Lung microvascular endothelial cell (primary cell): Measurements from ENCODE around the gene FAXDC2. TPM values are rescaled to one million over a fixed set of nuclear protein-coding genes. Genes with fewer than 3 reads are reported as not detected.
A peak's percentile ranks its signal among the peaks of the same experiment; 100 is the strongest.

Experiments
- DNase-seq, 2 donors: peaks; one replicate each; pipeline versions ENCODE4 v3.0.0 to v3.0.0-alpha.2; 2010; ENCODE audit warnings: low read depth in 2 of 2
- total RNA-seq: library from RNA; depleted of rRNA; stranded (reverse); fragments of >200 nt; gene quantifications from 2 replicates; pipeline ENCODE4 v1.2.1, GENCODE V29; 2014

Gene FAXDC2
- total RNA-seq: 5.9 and 15.3 TPM in 2 replicates

GRCh38 chr5:154850255-154851062, at the start of gene FAXDC2:
Gene FAXDC2 (minus strand): TSS chr5:154850603. CDS start chr5:154838178, 12,425 bp downstream.
- DNase-seq: peak; percentile 77 to 90

DNA sequence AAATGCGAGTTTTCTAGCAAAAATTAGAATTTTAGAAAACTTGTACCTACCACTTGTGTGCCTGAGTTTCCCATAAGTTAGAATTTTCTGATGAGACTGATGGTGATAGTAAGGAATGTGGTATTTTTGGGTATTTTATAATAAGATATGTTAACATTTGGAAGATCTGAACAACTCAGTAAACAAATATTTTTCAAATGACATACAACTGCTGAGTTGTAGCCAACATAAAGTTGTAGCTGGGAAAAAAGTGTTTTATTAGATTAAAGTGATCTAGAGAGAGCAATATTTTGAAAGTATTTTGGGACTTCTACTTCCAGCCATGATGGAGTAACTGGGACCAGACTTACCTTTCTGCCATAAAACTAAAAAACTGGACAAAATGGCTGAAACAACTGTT, 49.7 kb upstream of the FAXDC2 start:
- no peak for DNase-seq

GRCh38 chr5:154899151-154899816, 48.9 kb upstream of the FAXDC2 start:
- no peak for DNase-seq

DNA sequence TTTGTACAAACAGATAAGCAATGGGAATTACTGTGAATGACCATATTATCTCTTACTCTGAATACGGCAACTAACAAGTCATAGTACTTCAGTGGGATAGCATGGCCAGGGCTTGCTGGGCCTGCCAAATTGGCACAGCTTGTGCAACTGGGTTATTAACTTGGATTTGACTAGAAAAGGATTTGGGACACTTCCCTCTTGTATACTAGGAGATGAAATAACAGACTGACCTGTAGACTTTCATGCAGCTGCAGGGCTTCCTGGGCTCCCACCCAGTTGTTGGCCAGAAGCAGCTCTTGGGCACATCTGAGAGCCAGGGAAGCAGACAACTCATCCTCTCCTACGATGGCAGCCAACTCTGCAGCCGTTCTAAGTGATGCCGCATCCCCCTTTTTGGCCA, 47.8 kb upstream of the FAXDC2 start:
- no peak for DNase-seq

DNA sequence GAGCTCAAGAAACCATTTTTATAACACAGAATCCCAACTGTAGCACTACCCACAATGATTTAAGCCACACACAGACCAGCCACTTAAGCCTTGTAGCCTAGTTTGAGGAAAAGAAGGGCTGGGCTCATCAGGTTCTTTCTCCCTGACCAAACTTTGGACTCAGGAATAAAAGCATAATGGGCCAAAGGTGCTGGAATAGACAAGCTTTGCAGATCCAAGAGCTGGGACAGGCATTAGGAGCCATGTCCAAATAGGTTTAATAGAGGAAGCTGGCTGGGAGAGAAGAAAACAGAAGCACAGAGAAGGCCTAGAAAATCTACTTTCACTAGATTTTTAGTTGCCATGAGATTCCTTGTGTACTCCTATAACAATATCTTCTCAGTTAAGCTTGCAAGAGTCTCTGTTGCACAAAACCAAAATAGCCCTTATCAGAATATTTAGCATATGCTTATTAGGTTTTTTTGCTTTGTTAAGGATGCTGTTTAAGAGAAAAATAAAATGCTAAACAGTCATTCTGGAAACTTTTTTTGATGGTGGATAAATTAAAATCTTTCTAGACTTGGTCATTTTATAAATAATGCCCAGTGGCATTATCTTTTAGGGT, 46.3 kb upstream of the FAXDC2 start:
- DNase-seq: no peak

DNA sequence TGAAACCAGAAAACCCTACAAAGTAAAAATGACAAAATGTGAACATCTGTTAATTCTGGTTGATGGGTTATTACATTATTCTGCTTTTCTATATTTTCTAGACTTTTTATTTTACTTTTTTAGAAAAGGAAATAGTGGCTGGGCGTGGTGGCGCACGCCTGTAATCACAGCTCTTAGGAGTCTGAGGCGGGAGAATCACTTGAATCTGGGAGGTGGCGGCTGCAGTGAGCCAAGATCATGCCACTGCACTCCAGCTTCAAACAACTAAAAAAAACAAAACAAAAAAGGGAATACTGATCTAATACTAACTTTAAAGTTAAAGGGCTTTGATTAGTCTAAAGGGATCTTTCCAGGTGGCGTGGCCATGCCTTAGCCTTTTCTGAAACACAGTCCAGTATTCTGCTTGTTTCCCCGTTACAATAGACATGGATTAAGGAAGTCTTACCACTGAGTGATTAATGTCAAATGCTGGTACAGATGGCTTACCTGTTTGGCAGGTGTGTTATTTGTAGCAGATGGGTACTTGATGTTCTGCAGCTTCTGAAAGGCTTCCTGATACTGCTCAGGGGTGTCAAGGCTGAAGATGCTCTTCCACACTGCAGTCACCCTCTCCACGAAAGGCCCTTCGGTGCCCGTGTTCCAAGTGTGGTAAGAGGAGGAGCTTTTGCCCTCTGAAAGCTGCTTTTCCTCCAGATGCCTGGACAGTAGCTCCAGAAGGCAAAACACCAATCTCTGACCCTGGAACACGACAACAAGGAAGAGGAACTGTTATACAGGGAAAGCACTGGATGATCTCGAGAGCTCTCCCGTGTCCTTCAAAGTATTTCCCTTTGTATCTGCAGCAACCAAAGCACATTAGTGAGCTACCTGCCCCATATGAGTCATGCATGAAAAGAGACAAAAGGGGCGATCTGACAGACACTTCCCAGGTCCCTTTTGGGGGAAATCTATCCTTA, 45.5 kb upstream of the FAXDC2 start:
- no peak for DNase-seq

- DNase-seq: no peak
Measured at GRCh38 chr5:154893381-154893780, 43.0 kb upstream of the FAXDC2 start.

DNA sequence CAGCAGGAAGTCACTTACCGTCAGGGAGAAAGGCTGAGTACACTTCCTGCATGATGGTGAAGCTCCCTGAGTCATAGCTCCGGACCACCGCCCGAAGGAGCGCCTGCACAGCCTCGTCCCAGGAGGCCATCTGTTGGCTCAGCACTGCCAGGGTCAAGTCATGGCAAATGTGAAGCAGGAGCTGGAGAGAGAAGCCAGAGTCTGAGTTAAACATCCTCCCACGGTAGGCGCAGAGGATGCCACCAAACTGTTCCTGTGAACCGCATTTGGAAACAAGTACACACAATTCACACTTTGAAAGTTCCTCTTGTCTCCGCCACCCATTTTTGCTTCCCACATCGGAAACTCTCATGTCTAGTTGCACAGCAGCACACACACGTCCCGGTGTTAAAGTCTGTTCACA, 42.0 kb upstream of the FAXDC2 start:
- DNase-seq: peak in 1 of 2 donors; percentile 73

- DNase-seq: no peak
Measured at GRCh38 chr5:154885439-154885838, 35.0 kb upstream of the FAXDC2 start.

DNA sequence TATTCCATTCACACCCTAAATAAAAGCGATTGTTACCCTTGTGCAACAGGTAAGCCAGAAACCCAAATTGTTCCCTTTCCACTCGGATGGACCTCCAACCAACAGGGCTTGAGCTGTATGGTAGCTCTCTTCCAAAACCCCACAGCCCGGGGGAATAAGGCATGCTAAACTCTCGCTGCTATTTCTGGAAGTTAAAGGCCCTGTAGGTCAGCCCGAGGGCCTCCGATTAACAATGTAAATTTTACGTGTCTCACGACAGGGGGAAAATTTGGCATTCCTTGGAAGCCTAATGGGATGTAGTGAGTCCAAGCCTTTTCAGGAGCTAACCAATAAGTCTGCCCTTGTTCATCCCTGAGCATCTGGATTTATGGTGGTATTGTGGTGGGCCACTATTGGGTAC, 34.0 kb upstream of the FAXDC2 start:
- DNase-seq: no peak

GRCh38 chr5:154881986-154882385, 31.6 kb upstream of the FAXDC2 start:
- DNase-seq: peak; percentile 69 to 70

DNA sequence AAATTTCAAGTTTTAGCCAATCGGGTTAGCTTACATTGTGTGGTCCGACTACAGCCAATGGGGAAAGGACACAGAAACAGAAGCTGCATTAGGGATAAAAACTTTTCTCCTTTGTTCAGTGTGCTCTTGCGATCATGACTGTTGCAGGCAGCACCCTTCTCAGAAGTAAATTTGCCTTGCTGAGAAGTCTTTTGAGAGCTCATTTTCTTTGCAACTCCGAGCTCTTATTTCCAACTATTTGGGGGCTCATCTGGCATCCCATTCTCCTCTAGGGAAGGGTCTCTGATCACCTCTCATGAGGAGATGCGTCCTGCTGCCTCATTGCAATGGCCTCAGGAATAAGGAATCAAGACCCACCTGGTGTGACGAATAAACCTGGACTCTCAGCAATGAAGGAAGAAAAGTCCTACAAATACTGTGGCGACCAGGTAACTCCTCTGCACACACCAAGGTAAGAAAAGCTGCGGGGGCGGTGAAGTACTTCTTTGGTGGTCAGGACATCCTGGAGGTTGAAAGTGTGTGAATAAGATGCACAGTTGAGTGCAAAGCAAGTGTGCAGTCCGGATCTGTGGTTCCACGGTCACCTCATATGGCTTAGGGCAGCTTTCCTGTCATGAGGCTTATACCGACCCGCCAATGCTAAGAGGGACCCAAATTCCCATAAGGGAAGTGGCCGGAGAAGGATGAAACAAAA, 28.4 kb upstream of the FAXDC2 start:
- peak; percentile 9 to 19 for DNase-seq

DNA sequence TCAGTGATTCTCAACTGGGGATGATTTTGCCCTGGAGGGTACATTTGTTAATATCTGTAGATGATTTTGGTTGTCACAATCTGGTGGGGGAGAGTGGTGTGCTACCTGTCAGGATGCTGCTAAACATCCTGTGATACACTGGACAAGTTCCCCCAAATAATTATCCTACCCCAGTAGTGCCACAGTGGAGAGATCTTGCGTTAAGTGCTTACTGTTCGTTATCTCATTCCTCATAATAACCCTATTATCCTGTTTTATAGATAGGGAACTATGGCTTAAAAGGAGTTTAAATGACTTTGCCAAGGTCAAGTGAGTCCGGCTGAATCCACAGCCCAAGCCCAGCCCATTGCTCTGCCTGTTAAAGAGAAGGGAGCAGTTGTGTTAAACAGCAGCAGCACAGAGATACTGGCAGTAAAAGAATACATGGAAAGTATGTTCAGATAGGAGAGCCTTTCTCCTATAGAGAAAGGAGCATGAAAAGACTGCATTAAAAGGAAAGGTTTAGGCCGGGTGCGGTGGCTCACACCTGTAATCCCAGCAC, 23.5 kb upstream of the FAXDC2 start:
- no peak for DNase-seq

- no peak for DNase-seq
Measured at GRCh38 chr5:154871734-154872133, 21.3 kb upstream of the FAXDC2 start.

DNA sequence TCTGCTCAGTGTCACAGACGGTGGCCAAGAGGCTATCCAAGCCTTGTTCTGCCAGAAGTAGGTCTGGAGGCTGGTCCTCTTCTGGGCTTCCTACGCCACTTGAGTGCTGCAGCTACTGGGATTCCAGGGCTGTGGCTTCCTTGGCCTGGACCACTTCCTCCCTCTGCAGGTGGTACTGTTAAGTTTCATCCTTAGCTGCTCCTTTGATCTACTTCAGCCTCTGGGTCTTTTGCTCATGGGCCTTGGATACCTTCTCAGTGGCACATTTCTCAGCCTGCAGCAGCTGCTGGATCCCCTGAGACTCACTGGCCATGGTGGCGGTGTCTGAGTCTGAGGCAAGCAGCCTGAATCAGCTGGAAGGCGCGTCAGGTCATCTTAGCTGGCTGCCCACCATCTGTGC, 18.3 kb upstream of the FAXDC2 start:
- no peak for DNase-seq

GRCh38 chr5:154866841-154867240, 16.4 kb upstream of the FAXDC2 start:
- DNase-seq: no peak

DNA sequence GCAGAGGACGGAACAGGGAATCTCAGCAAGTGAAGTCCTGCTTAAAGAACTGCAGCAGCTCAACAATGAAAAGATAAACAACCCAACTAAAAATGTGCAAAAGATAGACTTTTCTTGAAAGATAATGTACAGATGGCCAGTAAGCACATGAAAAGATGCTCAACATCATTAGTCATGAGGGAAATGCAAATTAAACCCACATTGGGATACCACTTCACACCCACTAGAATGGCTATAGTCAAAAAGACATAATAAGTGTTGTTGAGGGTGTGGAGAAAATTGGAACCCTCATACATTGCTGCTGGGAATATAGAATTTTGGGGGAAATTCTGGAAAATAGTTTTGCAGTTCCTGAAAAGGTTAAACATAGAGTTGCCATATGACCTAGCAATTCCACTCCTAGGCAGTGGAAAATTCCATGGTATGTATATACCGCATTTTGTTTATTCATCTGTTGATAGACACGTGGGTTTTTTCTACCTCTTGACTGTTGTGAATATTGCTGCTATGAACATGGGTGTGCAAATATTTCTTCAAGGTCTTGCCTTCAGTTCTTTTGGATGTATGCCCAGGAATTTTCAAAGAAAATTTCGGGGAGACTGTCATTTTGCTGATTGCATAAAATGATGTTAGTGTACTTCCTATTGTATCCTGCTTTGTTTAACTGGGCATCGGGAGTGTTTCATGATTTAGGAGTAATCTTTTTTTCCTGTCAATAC, 15.2 kb upstream of the FAXDC2 start:
- DNase-seq: peak in 1 of 2 donors; percentile 30

- DNase-seq: no peak
Measured at GRCh38 chr5:154863291-154864080, 13.1 kb upstream of the FAXDC2 start.

DNA sequence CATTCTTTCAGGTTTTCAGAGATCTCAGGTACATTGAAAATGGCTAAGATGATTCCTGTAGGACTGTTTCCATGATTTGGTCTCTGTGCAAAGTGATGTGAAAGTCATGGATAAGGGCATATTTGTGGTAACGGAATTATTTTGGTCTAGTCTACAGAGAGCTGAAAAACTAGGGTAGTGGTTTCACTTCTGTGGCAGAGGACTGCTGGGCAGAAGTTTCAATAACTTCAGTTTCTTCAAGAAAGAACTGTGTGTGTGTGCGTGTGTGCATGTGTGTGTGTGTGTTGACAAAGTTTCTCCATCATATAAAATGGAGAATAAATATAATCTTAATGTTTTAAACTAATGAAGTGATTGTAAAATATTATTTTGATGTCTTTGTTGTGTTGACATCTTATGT, 12.4 kb upstream of the FAXDC2 start:
- no peak for DNase-seq
